B cell (primary cell): ENCODE measurements around the gene SLC9A9.

ENCODE experiments used
- CTCF ChIP-seq: fragments of 200-600 bp; IDR thresholded peaks from one replicate; pipeline ENCODE4 v1.8.0; 2022; ENCODE audit warnings: antibody characterized with exemption, mild to moderate bottlenecking
- EZH2 ChIP-seq: IDR thresholded peaks from 2 replicates; pipeline ENCODE4 v1.6.1; 2012; ENCODE audit warnings: borderline replicate concordance, low read depth, mild to moderate bottlenecking, moderate library complexity, low read length; ENCODE audit not compliant: insufficient read depth, poor library complexity, severe bottlenecking

- no peak for TF ChIP-seq CTCF
- no peak for TF ChIP-seq EZH2
These were observed 295.4 kb downstream of the SLC9A9 start for GRCh38 chr3:143552851-143553250.
